IMR-90 (cell line): ENCODE measurements around the gene PPP1R3D. TPM values are rescaled to one million over a fixed set of nuclear protein-coding genes. Genes with fewer than 3 reads are reported as not detected.

Source experiments
- ATAC-seq: fragments of 200-7000 bp; cut with Tn5 transposase; 2 replicates; pipeline ENCODE4 v1.9.1; 2020; ENCODE audit warnings: low read depth, mild to moderate bottlenecking, moderate library complexity
- BruUV-seq: library from RNA; stranded (reverse); fragments of 400-500 nt; replicated peaks from 2 replicates; lab custom pipeline; 2021; lab: Mats Ljungman, UMichigan
- CTCF ChIA-PET: fragments of 300-600 bp; formaldehyde crosslinking; extraction: SDS; loops from one replicate; lab custom pipeline; 2021; ENCODE audit warnings: antibody characterized with exemption; lab: Yijun Ruan, JAX
- POLR2A ChIA-PET: fragments of 300-600 bp; sonication (Branson Sonifier 250); formaldehyde crosslinking; loops from one replicate; lab custom pipeline; 2022; ENCODE audit warnings: antibody characterized with exemption; ENCODE audit not compliant: unreplicated experiment; lab: Charles Lee
- DNase-seq: peaks from one replicate; pipeline ENCODE4 v3.0.0; 2013
- H2AFZ ChIP-seq: replicated peaks from 2 replicates; pipeline ENCODE3; 2013; ENCODE audit warnings: low read length, mild to moderate bottlenecking; ENCODE audit not compliant: poor library complexity
- H2AK5ac ChIP-seq: 2 replicates; pipeline ENCODE4 v1.6.1; 2013; ENCODE audit warnings: low read depth, low read length, inconsistent platforms
- H2AK9ac ChIP-seq: replicated peaks from 2 replicates; pipeline ENCODE3; 2013; ENCODE audit warnings: mild to moderate bottlenecking, low read depth, low read length, moderate library complexity; ENCODE audit not compliant: poor library complexity
- H2BK120ac ChIP-seq: 2 replicates; pipeline ENCODE4 v1.6.1; 2013; ENCODE audit warnings: low read depth, low read length, inconsistent platforms
- H2BK15ac ChIP-seq: 3 replicates; pipeline ENCODE4 v1.6.1; 2013; ENCODE audit warnings: low read depth, low read length, inconsistent platforms
- H2BK20ac ChIP-seq: 2 replicates; pipeline ENCODE4 v1.6.1; 2013; ENCODE audit warnings: low read depth, mild to moderate bottlenecking, inconsistent platforms, low read length, moderate library complexity
- H2BK5ac ChIP-seq: 2 replicates; pipeline ENCODE4 v1.6.1; 2013; ENCODE audit warnings: mild to moderate bottlenecking, low read depth, low read length, inconsistent platforms; ENCODE audit not compliant: poor library complexity, severe bottlenecking
- H3K14ac ChIP-seq: replicated peaks from 2 replicates; pipeline ENCODE4 v1.6.1; 2013; ENCODE audit warnings: low read depth, low read length, inconsistent platforms
- H3K18ac ChIP-seq: 2 replicates; pipeline ENCODE4 v1.6.1; 2013; ENCODE audit warnings: low read depth, low read length, control low read depth
- H3K23ac ChIP-seq: 2 replicates; pipeline ENCODE4 v1.6.1; 2013; ENCODE audit warnings: low read depth, low read length, inconsistent platforms
- H3K27ac ChIP-seq: 2 replicates; pipeline ENCODE4 v1.5.1; 2013; ENCODE audit warnings: mild to moderate bottlenecking, control low read depth, low read length; ENCODE audit not compliant: insufficient read depth
- H3K27me3 ChIP-seq: 2 replicates; pipeline ENCODE4 v1.6.1; 2013; ENCODE audit warnings: low read length; ENCODE audit not compliant: control insufficient read depth, insufficient read depth
- H3K36me3 ChIP-seq: 2 replicates; pipeline ENCODE4 v1.6.1; 2013; ENCODE audit warnings: low read length, mixed read lengths; ENCODE audit not compliant: control insufficient read depth, insufficient read depth
- H3K4ac ChIP-seq: 2 replicates; pipeline ENCODE4 v1.6.1; 2013; ENCODE audit warnings: low read depth, low read length, inconsistent platforms
- H3K4me1 ChIP-seq: 2 replicates; pipeline ENCODE4 v1.6.1; 2013; ENCODE audit warnings: low read length, mixed read lengths; ENCODE audit not compliant: control insufficient read depth, insufficient read depth
- H3K4me2 ChIP-seq: 2 replicates; pipeline ENCODE4 v1.6.1; 2013; ENCODE audit warnings: low read depth, mild to moderate bottlenecking, control low read depth, low read length, moderate library complexity
- H3K4me3 ChIP-seq: 2 replicates; pipeline ENCODE4 v1.5.1; 2013; ENCODE audit warnings: low read depth, mild to moderate bottlenecking, control low read depth, low read length, moderate library complexity; ENCODE audit not compliant: insufficient read depth
- H3K56ac ChIP-seq: 2 replicates; pipeline ENCODE4 v1.6.1; 2013; ENCODE audit warnings: low read length, inconsistent platforms; ENCODE audit not compliant: insufficient read depth; ENCODE audit errors: extremely low read depth
- H3K79me1 ChIP-seq, 2 experiments: 2 replicates each; pipeline ENCODE4 v1.6.1; 2013; ENCODE audit warnings: low read length in 2 of 2, inconsistent platforms in 1 of 2, low read depth in 1 of 2
- H3K9ac ChIP-seq: 2 replicates; pipeline ENCODE4 v1.6.1; 2013; ENCODE audit warnings: low read depth, low read length, control low read depth
- H3K9me1 ChIP-seq: 2 replicates; pipeline ENCODE4 v1.6.1; 2013; ENCODE audit warnings: low read length, inconsistent platforms; ENCODE audit not compliant: insufficient read depth
- H3K9me3 ChIP-seq: 2 replicates; pipeline ENCODE4 v1.6.1; 2013; ENCODE audit warnings: low read length; ENCODE audit not compliant: control insufficient read depth, insufficient read depth
- H4K20me1 ChIP-seq: 2 replicates; pipeline ENCODE4 v1.6.1; 2013; ENCODE audit warnings: low read length, inconsistent platforms; ENCODE audit not compliant: insufficient read depth
- H4K5ac ChIP-seq: 2 replicates; pipeline ENCODE4 v1.6.1; 2013; ENCODE audit warnings: mild to moderate bottlenecking, low read depth, low read length, control low read depth
- H4K8ac ChIP-seq, 2 experiments: 2 replicates each; pipeline ENCODE4 v1.6.1; 2013; ENCODE audit warnings: low read depth in 2 of 2, low read length in 2 of 2, control low read depth in 1 of 2, inconsistent platforms in 1 of 2
- H4K91ac ChIP-seq: 2 replicates; pipeline ENCODE4 v1.6.1; 2013; ENCODE audit warnings: low read depth, low read length, inconsistent platforms; ENCODE audit not compliant: insufficient read depth
- CEBPB ChIP-seq: IDR thresholded peaks from 2 replicates; pipeline ENCODE4 v1.6.1; 2012; ENCODE audit warnings: low read depth, low read length, improper control_type of control experiment
- CTCF ChIP-seq: conservative IDR thresholded peaks from 2 replicates; pipeline ENCODE4 v1.5.1; 2012; ENCODE audit warnings: mild to moderate bottlenecking, low read depth, low read length, improper control_type of control experiment
- ELK1 ChIP-seq: fragments of 150-350 bp; IDR thresholded peaks from 2 replicates; pipeline ENCODE4 v1.6.1; 2016; ENCODE audit warnings: low read depth, mild to moderate bottlenecking, low read length, moderate library complexity, borderline replicate concordance
- MAZ ChIP-seq: IDR thresholded peaks from 2 replicates; pipeline ENCODE4 v1.6.1; 2012; ENCODE audit warnings: low read depth, mild to moderate bottlenecking, low read length, improper control_type of control experiment, moderate library complexity, borderline replicate concordance
- MXI1 ChIP-seq: IDR thresholded peaks from 2 replicates; pipeline ENCODE4 v1.6.1; 2012; ENCODE audit warnings: low read depth, mild to moderate bottlenecking, low read length, moderate library complexity, borderline replicate concordance
- NFE2L2 ChIP-seq: fragments of 150-350 bp; IDR thresholded peaks from 2 replicates; pipeline ENCODE4 v1.6.1; 2016; ENCODE audit warnings: low read depth, mild to moderate bottlenecking, low read length
- RAD21 ChIP-seq: IDR thresholded peaks from 2 replicates; pipeline ENCODE4 v1.6.1; 2012; ENCODE audit warnings: low read length, improper control_type of control experiment
- RCOR1 ChIP-seq: IDR thresholded peaks from 2 replicates; pipeline ENCODE4 v1.6.1; 2012; ENCODE audit warnings: mild to moderate bottlenecking, low read length, improper control_type of control experiment; ENCODE audit not compliant: insufficient replicate concordance
- RFX5 ChIP-seq: IDR thresholded peaks from 2 replicates; pipeline ENCODE4 v1.8.0; 2012; ENCODE audit warnings: low read depth, mild to moderate bottlenecking, low read length, moderate library complexity
- WGBS, 2 experiments: methylation state at CpG; one replicate each; pipeline versions ENCODE4 v1.1.5 to v1.1.7; 2013; ENCODE audit warnings: missing lambda C conversion rate in 2 of 2; ENCODE audit not compliant: insufficient read length in 1 of 2; ENCODE audit errors: extremely low coverage in 2 of 2; 5-methylcytosine and 5-hydroxymethylcytosine counted together
- dilution Hi-C: fragments of 300-500 bp; cut with HindIII; formaldehyde crosslinking; loops from one replicate; pipeline ENCODE4 v1.14.3; 2018; ENCODE audit warnings: low sequenced_read_pairs; ENCODE audit not compliant: unreplicated experiment
- in situ Hi-C: fragments of 300-500 bp; cut with MboI; formaldehyde crosslinking; loops from 3 replicates; pipeline ENCODE4 v1.14.3; 2019; ENCODE audit warnings: low sequenced_read_pairs, inconsistent platforms, mixed read lengths
- intact Hi-C: fragments of 100-400 bp; cut with micrococcal nuclease; formaldehyde crosslinking; loops from 2 replicates; pipeline ENCODE4 v1.10.0; 2022
- polyA plus RNA-seq, 3 experiments: library from polyadenylated mRNA; depleted of rRNA; stranded (reverse); fragments of >200 nt; gene quantifications; 2 replicates each; pipeline ENCODE4 v1.2.3, GENCODE V29; 2012; ENCODE audit warnings: low replicate concordance in 1 of 3
- total RNA-seq: library from RNA; depleted of rRNA; stranded (reverse); fragments of >200 nt; gene quantifications from 2 replicates; pipeline ENCODE4 v1.2.3, GENCODE V29; 2012

The PPP1R3D gene
- total and polyA plus RNA-seq, 2 of the 4 experiments (the other 2 are of a cell fraction), result 1.6 to 2.7 TPM

- Histone ChIP-seq H3K4me3 (no peak overlapping the region), H3K23ac (no peak overlapping the region), H2BK120ac (no peak overlapping the region), H3K56ac (no peak overlapping the region), H3K9ac (no peak overlapping the region; the same call in 1 of the 2 replicates), H4K8ac (no peak overlapping the region), H3K9me1 (no peaks in the 10 kb centered on the region), H3K79me1 (peaks cover 0 to 4% of the 10 kb centered on the region in 2 experiments; a peak in 1 of 4 replicates), H3K36me3 (peaks cover 11% of the 10 kb centered on the region), H2BK5ac (no peak overlapping the region), H2AFZ (no peak overlapping the region), H3K14ac (no peak overlapping the region), H3K27ac (no peak overlapping the region), H3K18ac (no peak overlapping the region), H3K4ac (no peak overlapping the region), H4K5ac (no peak overlapping the region), H4K91ac (no peak overlapping the region), H2BK15ac (no peak overlapping the region), H2AK5ac (no peak overlapping the region), H2BK20ac (no peak overlapping the region), H4K20me1 (no peaks in the 10 kb centered on the region), H3K4me2 (peak overlapping the region; percentile 12; the same call in 1 of the 2 replicates), H3K27me3 (no peaks in the 10 kb centered on the region), H3K9me3 (no peaks in the 10 kb centered on the region), H3K4me1 (peaks cover 2% of the 10 kb centered on the region), H2AK9ac (no peak overlapping the region)
- ChIA-PET CTCF (interaction anchor here (0.6 to 1.6 kb wide), 3 partner anchors 10 to 261 kb away, joined by 3 to 4 read pairs (median 4); partner anchors contain the start of gene SYCP2), POLR2A (no interaction called here)
- WGBS, 2 experiments, result no CpG with 5 or more reads among the region's 3 CpGs
- ATAC-seq (no peak), DNase-seq (no peak)
- intact Hi-C loops, result loop anchor here (5.0 to 10.0 kb wide), 3 partner anchors 370 to 1240 kb away; no protein-coding TSS in a partner anchor
- in situ Hi-C loops, result no loop called here
- dilution Hi-C loops, result no loop called here
- no peak for TF ChIP-seq CTCF
- no peak for TF ChIP-seq NFE2L2
- no peak for TF ChIP-seq MAZ
- TF ChIP-seq CEBPB, result no peak
- no peak for TF ChIP-seq RFX5
- no peak for TF ChIP-seq ELK1
- no peak for TF ChIP-seq MXI1
- TF ChIP-seq RAD21, result no peak
- TF ChIP-seq RCOR1, result no peak
- BruUV-seq, result no TSS peak
Measured at GRCh38 chr20:59945175-59945574, 5.1 kb upstream of the PPP1R3D start.
